Naive thymus-derived CD8-positive, alpha-beta T cell (primary cell): ENCODE measurements around the gene MAP3K20. TPM values are rescaled to one million over a fixed set of nuclear protein-coding genes. Genes with fewer than 3 reads are reported as not detected.

ENCODE experiments used
- ATAC-seq, 2 donors: fragments of 150-1000 bp; cut with Tn5 transposase in 1 of 2; sonication (Bioruptor Pico), chemical (Tn5 transposase) in 1 of 2; 1 replicate in 1 of 2; 2 replicates in 1 of 2; pipeline ENCODE4 v1.10.0; 2021; ENCODE audit warnings: mild to moderate bottlenecking in 2 of 2, moderate library complexity in 2 of 2
- POLR2A ChIA-PET: fragments of 350-600 bp; sonication (Branson Sonifier 250); formaldehyde crosslinking; loops from one replicate; lab custom pipeline; 2021; ENCODE audit warnings: antibody characterized with exemption; lab: Charles Lee
- DNase-seq, 10 donors: peaks; one replicate each; pipeline versions ENCODE4 v3.0.0 to v3.0.0-alpha.2; 2020 to 2022
- H3K27ac Mint-ChIP-seq, 10 donors: one replicate each; pipeline ENCODE4 v1.8.0; 2020 to 2022; ENCODE audit warnings: mild to moderate bottlenecking in 10 of 10, mixed read lengths in 10 of 10, moderate library complexity in 4 of 10, inconsistent platforms in 1 of 10
- H3K27me3 Mint-ChIP-seq, 5 donors: one replicate each; pipeline ENCODE4 v1.8.0; 2021 to 2022; ENCODE audit warnings: mixed read lengths in 5 of 5
- H3K36me3 Mint-ChIP-seq, 3 donors: one replicate each; pipeline ENCODE4 v1.8.0; 2020 to 2022; ENCODE audit warnings: mixed read lengths in 3 of 3, mild to moderate bottlenecking in 2 of 3, inconsistent platforms in 1 of 3
- H3K4me1 Mint-ChIP-seq, 4 donors: one replicate each; pipeline ENCODE4 v1.8.0; 2021 to 2022; ENCODE audit warnings: mixed read lengths in 4 of 4
- H3K4me3 Mint-ChIP-seq, 10 donors: one replicate each; pipeline ENCODE4 v1.8.0; 2020 to 2022; ENCODE audit warnings: mild to moderate bottlenecking in 10 of 10, mixed read lengths in 10 of 10, moderate library complexity in 6 of 10, inconsistent platforms in 1 of 10
- H3K9me3 Mint-ChIP-seq, 9 donors: one replicate each; pipeline ENCODE4 v1.8.0; 2020 to 2022; ENCODE audit warnings: mixed read lengths in 9 of 9, mild to moderate bottlenecking in 3 of 9, inconsistent platforms in 1 of 9, moderate library complexity in 1 of 9
- polyA plus RNA-seq, 3 donors: library from polyadenylated mRNA; unstranded; fragments of 300-500 nt; fragmentation: Illumina TruSeq; gene quantifications; one replicate each; pipeline ENCODE4 v1.2.3, GENCODE V29; 2021
- total RNA-seq, 8 experiments: library from RNA in 2 of 8; stranded (reverse) in 2 of 8; gene quantifications; one replicate each; pipeline ENCODE4 v1.2.3 and lab custom pipeline; 2021 to 2026

Gene MAP3K20
- total and polyA plus RNA-seq, 5 experiments from 2014 or later: 0.42 to 2.6 (median 0.76) TPM; not detected in 1

- Mint-ChIP-seq H3K4me1 (peaks cover 0 to 6% (median 1%) of the 10 kb centered on the region in 4 donors), H3K27ac (no peak overlapping the region), H3K4me3 (no peak overlapping the region), H3K27me3 (peaks cover 2 to 8% (median 4%) of the 10 kb centered on the region in 5 donors), H3K9me3 (no peaks in the 10 kb centered on the region), H3K36me3 (no peaks in the 10 kb centered on the region)
- no peak for DNase-seq
- no peak for ATAC-seq
- POLR2A ChIA-PET: no interaction called here
These were observed 137.5 kb downstream of the MAP3K20 start for GRCh38 chr2:173213181-173213580.

GRCh38 chr2:173214213-173214612 is 138.6 kb downstream of the MAP3K20 start:
- Mint-ChIP-seq H3K9me3 (no peaks in the 10 kb centered on the region), H3K4me3 (no peak overlapping the region), H3K27ac (no peak overlapping the region), H3K4me1 (peaks cover 2 to 11% (median 11%) of the 10 kb centered on the region in 4 donors), H3K36me3 (no peaks in the 10 kb centered on the region), H3K27me3 (peaks cover 2 to 8% (median 4%) of the 10 kb centered on the region in 5 donors)
- ATAC-seq (no peak), DNase-seq (no peak)
- POLR2A ChIA-PET: no interaction called here

- Mint-ChIP-seq H3K27ac (no peak overlapping the region), H3K4me1 (peaks cover 2 to 13% (median 10%) of the 10 kb centered on the region in 4 donors), H3K9me3 (no peaks in the 10 kb centered on the region), H3K36me3 (no peaks in the 10 kb centered on the region), H3K27me3 (peaks cover 0 to 2% (median 0%) of the 10 kb centered on the region in 5 donors), H3K4me3 (no peak overlapping the region)
- POLR2A ChIA-PET: interaction anchor here (0.5 kb wide), 1 partner anchor 9 kb away, joined by 5 read pairs; no protein-coding TSS in a partner anchor
- DNase-seq: no peak
- ATAC-seq: no peak
These were observed 139.7 kb downstream of the MAP3K20 start for GRCh38 chr2:173215316-173215715.

GRCh38 chr2:173216051-173216450 is 140.4 kb downstream of the MAP3K20 start:
- peaks cover 2 to 11% (median 8%) of the 10 kb centered on the region in 4 donors for H3K4me1 Mint-ChIP-seq
- H3K9me3 Mint-ChIP-seq: no peaks in the 10 kb centered on the region
- no peak overlapping the region for H3K4me3 Mint-ChIP-seq
- H3K27me3 Mint-ChIP-seq: peaks cover 0 to 2% (median 0%) of the 10 kb centered on the region in 5 donors
- ATAC-seq (no peak), DNase-seq (no peak)
- no peak overlapping the region for H3K27ac Mint-ChIP-seq
- POLR2A ChIA-PET: no interaction called here
- H3K36me3 Mint-ChIP-seq: no peaks in the 10 kb centered on the region

- Mint-ChIP-seq H3K36me3 (no peaks in the 10 kb centered on the region), H3K27ac (no peak overlapping the region), H3K4me3 (no peak overlapping the region), H3K27me3 (peaks cover 0 to 4% (median 0%) of the 10 kb centered on the region in 5 donors), H3K4me1 (peaks cover 2 to 11% (median 8%) of the 10 kb centered on the region in 4 donors), H3K9me3 (no peaks in the 10 kb centered on the region)
- POLR2A ChIA-PET: no interaction called here
- DNase-seq (no peak), ATAC-seq (no peak)
These were observed 141.0 kb downstream of the MAP3K20 start for GRCh38 chr2:173216668-173217067.

- H3K36me3 Mint-ChIP-seq: no peaks in the 10 kb centered on the region
- peaks cover 0 to 4% (median 0%) of the 10 kb centered on the region in 5 donors for H3K27me3 Mint-ChIP-seq
- no peak for DNase-seq
- POLR2A ChIA-PET: no interaction called here
- no peaks in the 10 kb centered on the region for H3K9me3 Mint-ChIP-seq
- no peak overlapping the region for H3K27ac Mint-ChIP-seq
- H3K4me1 Mint-ChIP-seq: peaks cover 2 to 11% (median 8%) of the 10 kb centered on the region in 4 donors
- ATAC-seq: no peak
- no peak overlapping the region for H3K4me3 Mint-ChIP-seq
These were observed 141.6 kb downstream of the MAP3K20 start for GRCh38 chr2:173217116-173217840.

- Mint-ChIP-seq H3K9me3 (no peaks in the 10 kb centered on the region), H3K4me1 (peaks cover 2 to 11% (median 8%) of the 10 kb centered on the region in 4 donors), H3K27me3 (peaks cover 0 to 4% (median 0%) of the 10 kb centered on the region in 5 donors), H3K27ac (peak overlapping the region in 3 of 10 donors; percentile 12 to 48 (median 31)), H3K4me3 (no peak overlapping the region), H3K36me3 (no peaks in the 10 kb centered on the region)
- no peak for DNase-seq
- POLR2A ChIA-PET: no interaction called here
- ATAC-seq: no peak
These were observed 142.8 kb downstream of the MAP3K20 start for GRCh38 chr2:173218326-173219056.

- Mint-ChIP-seq H3K27ac (no peak overlapping the region), H3K27me3 (peaks cover 0 to 4% (median 3%) of the 10 kb centered on the region in 5 donors), H3K36me3 (no peaks in the 10 kb centered on the region), H3K4me1 (peaks cover 2 to 11% (median 8%) of the 10 kb centered on the region in 4 donors), H3K9me3 (no peaks in the 10 kb centered on the region), H3K4me3 (no peak overlapping the region)
- POLR2A ChIA-PET: interaction anchor here (0.6 kb wide), 1 partner anchor 54 kb away, joined by 3 read pairs; no protein-coding TSS in a partner anchor
- ATAC-seq: no peak
- DNase-seq: no peak
These were observed 145.6 kb downstream of the MAP3K20 start for GRCh38 chr2:173221132-173221695.

GRCh38 chr2:173221937-173222594 is 146.4 kb downstream of the MAP3K20 start:
- Mint-ChIP-seq H3K27me3 (peaks cover 0 to 12% (median 4%) of the 10 kb centered on the region in 5 donors), H3K4me3 (no peak overlapping the region), H3K27ac (peak overlapping the region in 1 of 10 donors; percentile 4), H3K36me3 (no peaks in the 10 kb centered on the region), H3K9me3 (no peaks in the 10 kb centered on the region), H3K4me1 (peaks cover 2 to 11% (median 8%) of the 10 kb centered on the region in 4 donors)
- DNase-seq: no peak
- POLR2A ChIA-PET: no interaction called here
- ATAC-seq: no peak

GRCh38 chr2:173223871-173224270 is 148.2 kb downstream of the MAP3K20 start:
- POLR2A ChIA-PET: no interaction called here
- peaks cover 1 to 4% (median 3%) of the 10 kb centered on the region in 4 donors for H3K4me1 Mint-ChIP-seq
- H3K36me3 Mint-ChIP-seq: no peaks in the 10 kb centered on the region
- H3K27me3 Mint-ChIP-seq: peaks cover 0 to 29% (median 7%) of the 10 kb centered on the region in 5 donors
- no peaks in the 10 kb centered on the region for H3K9me3 Mint-ChIP-seq
- H3K27ac Mint-ChIP-seq: no peak overlapping the region
- H3K4me3 Mint-ChIP-seq: no peak overlapping the region
- no peak for DNase-seq
- no peak for ATAC-seq

GRCh38 chr2:173226899-173227698 is 151.5 kb downstream of the MAP3K20 start:
- Mint-ChIP-seq H3K27ac (no peak overlapping the region), H3K4me1 (peaks cover 0 to 12% (median 6%) of the 10 kb centered on the region in 4 donors), H3K36me3 (no peaks in the 10 kb centered on the region), H3K4me3 (no peak overlapping the region), H3K9me3 (no peaks in the 10 kb centered on the region), H3K27me3 (peaks cover 0 to 29% (median 4%) of the 10 kb centered on the region in 5 donors)
- POLR2A ChIA-PET: no interaction called here
- ATAC-seq: no peak
- no peak for DNase-seq

GRCh38 chr2:173229086-173229485 is 153.4 kb downstream of the MAP3K20 start:
- POLR2A ChIA-PET: no interaction called here
- no peak for ATAC-seq
- H3K36me3 Mint-ChIP-seq: no peaks in the 10 kb centered on the region

More at GRCh38 chr2:173229086-173229485, 153.4 kb downstream of the MAP3K20 start:
- Mint-ChIP-seq H3K9me3 (no peaks in the 10 kb centered on the region), H3K27ac (no peak overlapping the region), H3K4me1 (peaks cover 0 to 12% (median 7%) of the 10 kb centered on the region in 4 donors), H3K4me3 (no peak overlapping the region), H3K27me3 (peaks cover 0 to 29% (median 4%) of the 10 kb centered on the region in 5 donors)
- DNase-seq: no peak
